Transverse colon (tissue), 4 donors: ENCODE measurements around the gene DLGAP3.

ENCODE experiments used
- CTCF ChIP-seq, 5 experiments: fragments of 200-600 bp in 3 of 5; fragments of 450-650 bp in 2 of 5; sonication (generic) in 3 of 5; IDR thresholded peaks; 1 replicate in 2 of 5; 2 replicates in 3 of 5; pipeline ENCODE4 v1.5.1; 2016 to 2017; ENCODE audit warnings: antibody characterized with exemption in 5 of 5, inconsistent platforms in 3 of 5, mild to moderate bottlenecking in 2 of 5, moderate library complexity in 1 of 5
- EP300 ChIP-seq: sonication (generic); formaldehyde crosslinking; IDR thresholded peaks from one replicate; pipeline ENCODE4 v1.6.1; 2017; ENCODE audit warnings: antibody characterized with exemption, low read depth
- POLR2AphosphoS5 ChIP-seq, 3 donors: sonication (generic); formaldehyde crosslinking; IDR thresholded peaks; one replicate each; pipeline ENCODE4 v1.6.1; 2016; ENCODE audit warnings: antibody characterized with exemption in 3 of 3

GRCh38 chr1:34904236-34905097, 25.0 kb downstream of the DLGAP3 start:
- TF ChIP-seq POLR2AphosphoS5 (IDR thresholded peaks at IDR 0.05) (no peak), CTCF (IDR thresholded peaks at IDR 0.05) (no peak), EP300 (no peak)
